ENCODE data around the gene FAM131C. TPM values are rescaled to one million over a fixed set of nuclear protein-coding genes. Genes with fewer than 3 reads are reported as not detected.

FAM131C gene
- total and polyA plus RNA-seq, 10 of the 15 experiments (the other 5 are each of a cell fraction or from before 2014, with no cell fraction given), result 0.03 TPM; not detected in 9

DNA sequence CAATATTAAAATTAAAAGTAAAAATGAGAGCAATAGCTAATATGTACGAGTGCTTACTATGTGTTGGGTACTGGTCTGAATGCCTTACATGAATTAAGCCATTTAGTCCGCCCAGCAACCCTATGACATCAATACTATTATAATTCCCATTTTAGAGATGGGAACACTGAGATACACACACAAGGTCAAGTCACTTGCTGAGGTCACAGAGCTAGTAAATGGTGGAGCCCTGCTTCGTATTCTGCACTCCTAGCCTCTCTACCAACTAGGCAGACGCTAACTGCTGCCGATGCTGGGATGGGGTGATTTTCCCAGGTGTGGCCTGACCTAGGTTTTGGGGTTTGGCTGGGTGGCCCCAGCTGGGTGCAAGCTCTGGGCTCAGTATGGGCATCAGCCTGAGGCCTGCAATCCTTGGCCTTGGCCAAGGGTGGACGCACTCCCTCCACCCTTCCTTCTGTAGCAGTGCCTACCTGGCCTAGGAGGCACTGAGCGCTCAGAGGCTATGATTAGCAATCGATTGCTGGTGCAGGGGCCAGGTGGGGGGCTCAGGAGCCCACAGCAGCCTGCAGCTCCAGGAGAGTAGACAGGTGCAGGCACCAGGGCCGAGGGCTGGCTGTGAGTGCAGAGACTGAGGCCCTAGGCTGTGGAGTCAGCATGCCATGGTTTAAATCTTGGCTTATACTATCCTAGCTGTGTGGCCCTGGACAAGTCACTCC is 2.7 kb downstream of the FAM131C start:
- ATAC-seq (no peak), DNase-seq (ENCODE audit: low read depth, low spot score) (no peak), FAIRE-seq (no peak)
- no peaks in the 10 kb centered on the region for H3K9me3 ChIP-seq (replicated peaks; ENCODE audit: control insufficient read depth, insufficient read depth, low read length)
- H2AFZ ChIP-seq (ENCODE audit: control insufficient read depth, low read depth, low read length), result no peak overlapping the region
- SMC1A ChIA-PET (ENCODE audit: uncharacterized antibody, unreplicated experiment), result interaction anchor here (0.9 to 1.5 kb wide), 5 partner anchors 8 to 286 kb away, joined by 3 to 9 read pairs (median 4); no protein-coding TSS in a partner anchor
- POLR2A ChIA-PET, result no interaction called here
- RAD21 ChIA-PET (ENCODE audit: unreplicated experiment), result interaction anchor here (0.8 to 1.4 kb wide), 3 partner anchors 8 to 116 kb away, joined by 3 to 10 read pairs (median 4); no protein-coding TSS in a partner anchor
- 41% methylated on average over 9 of the region's 9 CpGs for WGBS (ENCODE audit: insufficient coverage, insufficient replicate concordance, low lambda C conversion rate, missing lambda C conversion rate)
- no peaks in the 10 kb centered on the region for H4K20me1 ChIP-seq (ENCODE audit: control insufficient read depth, insufficient read depth)
- TF ChIP-seq ETV6 (conservative IDR thresholded peaks at IDR 0.05 in 1 of 2, IDR thresholded peaks at IDR 0.05 in 1 of 2; ENCODE audit: borderline replicate concordance in 1 of 2, low read depth in 1 of 2), result no peak
- no peak for TF ChIP-seq SMC3 (IDR thresholded peaks at IDR 0.05; ENCODE audit: borderline replicate concordance, low read length)
- H3K4me3 ChIP-seq, result no peak overlapping the region
- H3K36me3 ChIP-seq (ENCODE audit: control insufficient read depth in 2 of 2, insufficient read depth in 2 of 2, low read length in 1 of 2), result no peaks in the 10 kb centered on the region
- in situ Hi-C loops (cut with MboI) (no loop called here), intact Hi-C loops (cut with micrococcal nuclease; ENCODE audit: unreplicated experiment) (no loop called here)
- peaks cover 1 to 3% of the 10 kb centered on the region in 2 experiments; a peak in 2 of 4 replicates for H3K27me3 ChIP-seq (replicated peaks in 1 of 2; ENCODE audit: control insufficient read depth in 2 of 2, insufficient read depth in 2 of 2, low read length in 1 of 2)
- H3K9ac ChIP-seq (ENCODE audit: control insufficient read depth, insufficient read depth, low read length), result no peak overlapping the region
- H3K27ac ChIP-seq (ENCODE audit: control insufficient read depth, insufficient read depth), result no peak overlapping the region
- H3K79me2 ChIP-seq (ENCODE audit: control insufficient read depth, insufficient read depth, low read length), result no peaks in the 10 kb centered on the region
- H3K4me2 ChIP-seq (ENCODE audit: control insufficient read depth, insufficient read depth), result no peak overlapping the region
- CTCF ChIA-PET, result interaction anchor here (0.7 to 5.7 kb wide), 7 partner anchors 9 to 255 kb away, joined by 3 to 42 read pairs (median 5); no protein-coding TSS in a partner anchor
- H3K4me1 ChIP-seq (ENCODE audit: control insufficient read depth, insufficient read depth, low read length), result no peaks in the 10 kb centered on the region
- BruUV-seq (replicated peaks), result no TSS peak

DNA sequence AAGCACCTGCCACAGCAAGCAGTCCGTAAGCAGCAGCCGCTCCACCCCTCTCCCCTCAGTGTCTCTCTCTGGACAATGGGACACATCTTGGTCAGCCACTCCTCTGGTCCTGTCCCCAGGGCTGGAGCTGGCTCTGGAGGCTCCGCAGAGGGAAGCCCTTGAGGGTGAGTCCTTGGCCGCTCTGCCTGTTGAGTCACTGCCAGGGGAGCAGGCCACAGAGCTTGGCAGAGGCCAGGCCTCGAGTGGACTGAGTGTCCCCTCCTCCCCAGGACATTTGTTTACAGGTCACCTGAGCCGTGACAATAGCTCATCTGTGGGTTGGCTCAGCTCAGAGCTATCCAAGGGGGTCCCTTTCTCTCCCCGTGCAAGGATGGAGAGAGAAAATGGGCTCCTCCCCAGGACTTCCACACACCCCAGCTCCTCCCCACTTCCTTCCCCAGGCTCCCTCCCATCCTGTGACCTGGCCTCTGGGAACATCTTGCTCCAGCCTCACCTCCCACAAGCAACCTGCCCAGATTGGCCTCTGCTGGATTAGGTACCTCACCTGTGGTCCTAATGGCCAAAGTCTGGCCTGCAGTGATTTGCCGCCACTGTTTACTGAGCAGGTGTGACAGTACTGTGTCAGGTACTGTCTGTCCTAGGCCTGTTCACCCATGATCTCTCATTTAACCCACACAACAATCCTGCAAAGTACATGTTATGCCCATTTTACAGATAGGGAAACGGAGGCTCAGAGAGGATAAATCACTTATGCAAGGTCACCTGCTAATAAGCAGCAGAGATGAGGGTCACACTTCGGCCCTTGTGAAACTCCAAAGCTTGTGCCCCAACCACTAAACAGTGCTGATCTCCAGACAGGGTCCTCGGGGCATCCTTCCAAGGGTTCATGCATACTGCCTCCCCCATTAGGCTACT is 4.8 kb downstream of the FAM131C start:
- Histone ChIP-seq H2AFZ (ENCODE audit: control insufficient read depth, low read depth, low read length) (no peak overlapping the region), H3K4me1 (ENCODE audit: control insufficient read depth, insufficient read depth, low read length) (no peaks in the 10 kb centered on the region), H3K27ac (ENCODE audit: control insufficient read depth, insufficient read depth) (no peak overlapping the region), H3K4me2 (ENCODE audit: control insufficient read depth, insufficient read depth) (no peak overlapping the region), H3K4me3 (no peak overlapping the region), H3K79me2 (ENCODE audit: control insufficient read depth, insufficient read depth, low read length) (no peaks in the 10 kb centered on the region), H3K9ac (ENCODE audit: control insufficient read depth, insufficient read depth, low read length) (no peak overlapping the region), H3K27me3 (replicated peaks in 1 of 2; ENCODE audit: control insufficient read depth in 2 of 2, insufficient read depth in 2 of 2, low read length in 1 of 2) (peaks cover under 1 to 3% of the 10 kb centered on the region in 2 experiments; a peak in 3 of 4 replicates), H4K20me1 (ENCODE audit: control insufficient read depth, insufficient read depth) (no peaks in the 10 kb centered on the region), H3K9me3 (replicated peaks; ENCODE audit: control insufficient read depth, insufficient read depth, low read length) (no peaks in the 10 kb centered on the region), H3K36me3 (ENCODE audit: control insufficient read depth in 2 of 2, insufficient read depth in 2 of 2, low read length in 1 of 2) (no peaks in the 10 kb centered on the region)
- ChIA-PET RAD21 (ENCODE audit: unreplicated experiment) (interaction anchor here (1.0 kb wide), 1 partner anchor 10 kb away, joined by 4 read pairs; no protein-coding TSS in a partner anchor), POLR2A (interaction anchor here (0.5 to 1.1 kb wide), 2 partner anchors 169 to 288 kb away, joined by 3 to 4 read pairs; partner anchors contain the start of gene CPLANE2), CTCF (interaction anchor here (0.7 to 5.7 kb wide), 4 partner anchors 11 to 120 kb away, joined by 3 to 42 read pairs (median 4); no protein-coding TSS in a partner anchor), SMC1A (ENCODE audit: uncharacterized antibody, unreplicated experiment) (interaction anchor here (1.2 to 1.3 kb wide), 2 partner anchors 11 to 273 kb away, joined by 3 read pairs; no protein-coding TSS in a partner anchor)
- DNase-seq (ENCODE audit: low read depth, low spot score) (no peak), ATAC-seq (no peak), FAIRE-seq (no peak)
- 20% methylated on average over 11 of the region's 11 CpGs for WGBS (ENCODE audit: insufficient coverage, insufficient replicate concordance, low lambda C conversion rate, missing lambda C conversion rate)
- BruUV-seq (replicated peaks), result no TSS peak
- TF ChIP-seq RUNX3 (IDR thresholded peaks at IDR 0.05; ENCODE audit: low read length), result no peak
- TF ChIP-seq ATF2 (IDR thresholded peaks at IDR 0.05; ENCODE audit: low read length), result no peak
- no peak for TF ChIP-seq CHD2 (IDR thresholded peaks at IDR 0.05; ENCODE audit: borderline replicate concordance, low read depth, low read length)
- TF ChIP-seq EGR1 (IDR thresholded peaks at IDR 0.05; ENCODE audit: borderline replicate concordance in 1 of 2, low read depth in 2 of 2, low read length in 2 of 2), result no peak
- TF ChIP-seq SREBF1 (IDR thresholded peaks at IDR 0.05; ENCODE audit: low read length), result no peak
- TF ChIP-seq BHLHE40 (IDR thresholded peaks at IDR 0.05; ENCODE audit: borderline replicate concordance in 1 of 2, low read depth in 2 of 2, low read length in 1 of 2), result no peak
- no peak for TF ChIP-seq BMI1 (IDR thresholded peaks at IDR 0.05; ENCODE audit: borderline replicate concordance)
- TF ChIP-seq GABPA (IDR thresholded peaks at IDR 0.05; ENCODE audit: low read depth), result no peak
- TF ChIP-seq ZNF274 (IDR thresholded peaks at IDR 0.05; ENCODE audit: insufficient read depth, insufficient read length), result no peak
- in situ Hi-C loops (cut with MboI), result no loop called here
- intact Hi-C loops (cut with micrococcal nuclease; ENCODE audit: unreplicated experiment), result no loop called here

Data from GM12878 (cell line).